SU-DHL-6 (cell line): ENCODE results near the gene GALNT9.

ENCODE experiments used
- H2AFZ ChIP-seq: fragments of 200-600 bp; sonication (generic); 2 replicates; pipeline ENCODE4 v1.6.1; 2014; ENCODE audit warnings: low read depth, mild to moderate bottlenecking, moderate library complexity, mixed read lengths, antibody characterized with exemption, low read length; ENCODE audit not compliant: severe bottlenecking
- H3F3A ChIP-seq: fragments of 200-600 bp; shearing (Covaris generic); 2 replicates; pipeline ENCODE4 v1.6.0; 2016; ENCODE audit warnings: antibody characterized with exemption, mild to moderate bottlenecking; ENCODE audit not compliant: insufficient read depth
- H3K27ac ChIP-seq: fragments of 200-600 bp; sonication (generic); 2 replicates; pipeline ENCODE4 v1.5.1; 2016; ENCODE audit warnings: low read depth, mild to moderate bottlenecking, low read length, moderate library complexity, mixed read lengths
- H3K27me3 ChIP-seq: fragments of 200-600 bp; sonication (generic), shearing (Covaris generic); 2 replicates; pipeline ENCODE4 v1.6.0; 2014; ENCODE audit warnings: mild to moderate bottlenecking, low read length
- H3K36me3 ChIP-seq: fragments of 200-600 bp; sonication (generic); 2 replicates; pipeline ENCODE4 v1.6.1; 2014; ENCODE audit warnings: mild to moderate bottlenecking, low read length, mixed read lengths
- H3K4me2 ChIP-seq: fragments of 300-600, 200-600 bp; shearing (Covaris generic), sonication (generic); 2 replicates; pipeline ENCODE4 v1.6.0; 2014; ENCODE audit warnings: low read length, low read depth, mild to moderate bottlenecking; ENCODE audit not compliant: poor library complexity, severe bottlenecking
- H3K4me3 ChIP-seq: fragments of 200-600 bp; sonication (generic); 2 replicates; pipeline ENCODE4 v1.5.1; 2014; ENCODE audit warnings: antibody characterized with exemption, low read length, mild to moderate bottlenecking, mixed read lengths; ENCODE audit not compliant: insufficient read depth, poor library complexity, severe bottlenecking
- H3K79me2 ChIP-seq: fragments of 200-600 bp; sonication (generic); 2 replicates; pipeline ENCODE4 v1.6.1; 2014; ENCODE audit warnings: mild to moderate bottlenecking, low read length, moderate library complexity; ENCODE audit not compliant: insufficient read depth
- H3K9ac ChIP-seq: fragments of 200-600 bp; sonication (generic); 2 replicates; pipeline ENCODE4 v1.7.0; 2014; ENCODE audit warnings: mild to moderate bottlenecking, low read length
- H3K9me2 ChIP-seq: fragments of 200-600 bp; sonication (generic); replicated peaks from 2 replicates; pipeline ENCODE4 v1.6.1; 2014; ENCODE audit warnings: low read length; ENCODE audit not compliant: insufficient read depth
- H3K9me3 ChIP-seq: fragments of 200-600 bp; sonication (generic); 2 replicates; pipeline ENCODE4 v1.6.1; 2014; ENCODE audit warnings: low read length, mixed read lengths; ENCODE audit not compliant: insufficient read depth
- H4K20me1 ChIP-seq: fragments of 200-600 bp; sonication (generic); 2 replicates; pipeline ENCODE4 v1.6.1; 2014; ENCODE audit warnings: low read depth, mild to moderate bottlenecking, antibody characterized with exemption, low read length, moderate library complexity, mixed read lengths
- EZH2phosphoT487 ChIP-seq: fragments of 200-600 bp; sonication (generic), shearing (Covaris generic); conservative IDR thresholded peaks from 2 replicates; pipeline ENCODE4 v1.6.1; 2018; ENCODE audit warnings: mild to moderate bottlenecking, antibody characterized with exemption, low read length, moderate library complexity, mixed read lengths
- TF ChIP-seq, protein P1 (sequence below): fragments of 200-600 bp; sonication (generic); IDR thresholded peaks from one replicate; pipeline ENCODE4 v1.5.1; 2017; ENCODE audit warnings: antibody characterized with exemption, mild to moderate bottlenecking, low read length, moderate library complexity; ENCODE audit not compliant: insufficient read depth, poor library complexity, severe bottlenecking

The GALNT9 gene

DNA sequence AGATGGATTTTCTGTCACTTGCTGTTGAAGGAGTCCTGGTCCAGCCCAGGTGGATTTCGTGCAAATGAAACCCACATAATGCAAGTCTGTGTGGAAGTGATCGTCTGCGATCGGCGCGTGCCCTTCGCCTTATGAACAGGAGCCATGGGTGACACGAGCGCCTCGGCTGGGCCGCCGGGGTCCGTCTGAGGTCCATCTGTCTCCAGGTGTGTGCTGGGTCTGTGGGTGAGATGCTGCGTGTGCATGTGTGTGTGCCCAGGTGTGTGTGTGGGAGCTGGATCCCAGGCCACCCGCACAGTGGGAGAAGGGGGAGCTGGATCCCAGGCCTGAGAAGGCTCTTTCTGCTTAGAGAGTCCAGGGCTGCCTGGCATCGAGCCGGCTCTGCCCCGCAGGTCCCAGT is 53.8 kb downstream of the GALNT9 start:
- Histone ChIP-seq H3K4me3 (no peak overlapping the region), H3F3A (no peaks in the 10 kb centered on the region), H3K9me3 (no peaks in the 10 kb centered on the region), H3K27me3 (no peaks in the 10 kb centered on the region; the same call in 1 of the 2 replicates), H3K9ac (no peak overlapping the region), H3K27ac (no peak overlapping the region), H3K4me2 (no peak overlapping the region), H2AFZ (no peak overlapping the region), H3K79me2 (no peaks in the 10 kb centered on the region), H3K9me2 (no peaks in the 10 kb centered on the region), H3K36me3 (no peaks in the 10 kb centered on the region), H4K20me1 (no peaks in the 10 kb centered on the region)
- TF ChIP-seq, protein P1, sequence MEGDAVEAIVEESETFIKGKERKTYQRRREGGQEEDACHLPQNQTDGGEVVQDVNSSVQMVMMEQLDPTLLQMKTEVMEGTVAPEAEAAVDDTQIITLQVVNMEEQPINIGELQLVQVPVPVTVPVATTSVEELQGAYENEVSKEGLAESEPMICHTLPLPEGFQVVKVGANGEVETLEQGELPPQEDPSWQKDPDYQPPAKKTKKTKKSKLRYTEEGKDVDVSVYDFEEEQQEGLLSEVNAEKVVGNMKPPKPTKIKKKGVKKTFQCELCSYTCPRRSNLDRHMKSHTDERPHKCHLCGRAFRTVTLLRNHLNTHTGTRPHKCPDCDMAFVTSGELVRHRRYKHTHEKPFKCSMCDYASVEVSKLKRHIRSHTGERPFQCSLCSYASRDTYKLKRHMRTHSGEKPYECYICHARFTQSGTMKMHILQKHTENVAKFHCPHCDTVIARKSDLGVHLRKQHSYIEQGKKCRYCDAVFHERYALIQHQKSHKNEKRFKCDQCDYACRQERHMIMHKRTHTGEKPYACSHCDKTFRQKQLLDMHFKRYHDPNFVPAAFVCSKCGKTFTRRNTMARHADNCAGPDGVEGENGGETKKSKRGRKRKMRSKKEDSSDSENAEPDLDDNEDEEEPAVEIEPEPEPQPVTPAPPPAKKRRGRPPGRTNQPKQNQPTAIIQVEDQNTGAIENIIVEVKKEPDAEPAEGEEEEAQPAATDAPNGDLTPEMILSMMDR, result no peak
- no peak for TF ChIP-seq EZH2phosphoT487

DNA sequence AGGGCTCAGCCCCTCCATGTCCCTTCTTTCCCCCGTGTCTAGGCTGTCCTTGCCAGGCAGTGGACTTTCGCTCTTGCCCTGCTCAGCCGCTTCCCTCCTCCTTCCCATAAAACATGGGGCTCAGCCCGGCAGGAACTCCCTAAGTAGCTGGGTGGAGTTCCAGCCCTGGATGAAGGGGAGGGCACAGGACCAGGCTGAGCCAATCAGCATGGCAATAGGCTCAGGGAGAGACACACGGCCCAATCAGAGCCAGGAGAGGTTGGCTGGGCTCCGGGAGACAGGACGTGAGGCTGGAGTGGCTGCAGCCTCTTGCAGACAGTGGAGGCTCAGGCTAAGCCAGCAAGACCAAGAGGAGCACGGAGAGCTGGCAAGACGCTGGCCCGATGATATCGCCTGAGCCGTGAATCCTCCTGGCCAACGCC is 54.3 kb downstream of the GALNT9 start:
- Histone ChIP-seq H3K36me3 (no peaks in the 10 kb centered on the region), H3K9me2 (no peaks in the 10 kb centered on the region), H3K9me3 (no peaks in the 10 kb centered on the region), H4K20me1 (no peaks in the 10 kb centered on the region), H2AFZ (no peak overlapping the region), H3K4me3 (no peak overlapping the region), H3K9ac (no peak overlapping the region), H3K4me2 (no peak overlapping the region), H3F3A (no peaks in the 10 kb centered on the region), H3K79me2 (no peaks in the 10 kb centered on the region), H3K27ac (no peak overlapping the region), H3K27me3 (no peaks in the 10 kb centered on the region; the same call in 1 of the 2 replicates)
- TF ChIP-seq, protein P1, result no peak
- no peak for TF ChIP-seq EZH2phosphoT487

DNA sequence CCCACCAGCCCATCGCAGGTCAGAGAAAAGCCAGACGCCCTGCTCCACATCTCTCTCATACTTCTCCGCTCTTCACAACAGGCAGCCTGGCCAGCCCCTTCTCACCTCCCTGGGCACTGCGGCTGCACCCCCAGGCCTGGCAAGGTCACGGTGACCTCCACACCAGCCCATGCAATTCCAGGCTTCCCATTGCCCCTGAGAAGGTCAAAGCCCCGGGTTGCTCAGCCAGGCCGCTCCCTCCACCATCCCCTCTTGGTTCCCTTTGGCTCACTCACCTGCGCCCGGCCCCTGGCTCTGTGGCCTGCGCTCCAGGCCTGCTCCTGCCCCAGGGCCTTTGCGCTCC is 55.4 kb downstream of the GALNT9 start:
- no peaks in the 10 kb centered on the region; the same call in 1 of the 2 replicates for H3K27me3 ChIP-seq
- H3K9me2 ChIP-seq, result no peaks in the 10 kb centered on the region
- no peaks in the 10 kb centered on the region for H3F3A ChIP-seq
- no peak overlapping the region for H2AFZ ChIP-seq
- TF ChIP-seq, protein P1, result no peak
- no peak for TF ChIP-seq EZH2phosphoT487
- H3K9me3 ChIP-seq, result no peaks in the 10 kb centered on the region
- no peak overlapping the region for H3K4me2 ChIP-seq
- no peaks in the 10 kb centered on the region for H3K36me3 ChIP-seq
- no peaks in the 10 kb centered on the region for H3K79me2 ChIP-seq
- no peak overlapping the region for H3K9ac ChIP-seq
- no peak overlapping the region for H3K4me3 ChIP-seq
- no peak overlapping the region for H3K27ac ChIP-seq
- H4K20me1 ChIP-seq, result no peaks in the 10 kb centered on the region
